ENCODE data around the gene AUTS2. TPM values are rescaled to one million over a fixed set of nuclear protein-coding genes. Genes with fewer than 3 reads are reported as not detected.

Gene AUTS2
- total RNA-seq, 2 experiments from 2014 or later: 2.4 to 3.0 TPM

DNA sequence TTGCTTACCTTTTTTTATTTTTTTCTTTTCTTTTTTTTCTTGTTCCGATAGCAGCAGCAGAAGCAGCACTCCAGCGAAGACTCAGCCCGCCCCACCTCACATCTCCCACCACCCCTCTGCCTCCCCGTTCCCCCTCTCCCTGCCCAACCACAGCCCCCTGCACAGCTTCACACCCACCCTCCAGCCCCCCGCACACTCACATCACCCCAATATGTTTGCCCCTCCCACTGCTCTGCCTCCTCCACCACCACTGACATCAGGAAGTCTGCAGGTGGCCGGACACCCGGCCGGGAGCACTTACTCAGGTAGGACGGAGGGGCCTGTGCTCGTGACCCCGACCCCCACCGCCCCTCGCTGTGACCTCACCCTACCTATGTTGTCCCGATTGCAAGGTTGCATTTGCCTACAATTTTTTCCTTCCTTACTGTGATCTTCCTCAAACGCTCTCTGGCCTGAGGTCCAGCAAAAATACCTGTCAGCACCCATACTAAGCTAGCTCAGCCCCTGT is 1166.5 kb downstream of the AUTS2 start:
- H3K27me3 Mint-ChIP-seq: no peaks in the 10 kb centered on the region
- CTCF ChIA-PET: no interaction called here
- H3K36me3 Mint-ChIP-seq (ENCODE audit: low read depth): no peaks in the 10 kb centered on the region
- POLR2A ChIA-PET: no interaction called here
- DNase-seq (no peak), ATAC-seq (no peak)
- H3K4me3 Mint-ChIP-seq: peak overlapping the region; percentile 61
- H3K4me1 Mint-ChIP-seq: peaks cover 5% of the 10 kb centered on the region
- no peaks in the 10 kb centered on the region for H3K9me3 Mint-ChIP-seq (ENCODE audit: low read depth)
- intact Hi-C loops (cut with DNase I, micrococcal nuclease): no loop called here
- no peak overlapping the region for H3K27ac Mint-ChIP-seq

DNA sequence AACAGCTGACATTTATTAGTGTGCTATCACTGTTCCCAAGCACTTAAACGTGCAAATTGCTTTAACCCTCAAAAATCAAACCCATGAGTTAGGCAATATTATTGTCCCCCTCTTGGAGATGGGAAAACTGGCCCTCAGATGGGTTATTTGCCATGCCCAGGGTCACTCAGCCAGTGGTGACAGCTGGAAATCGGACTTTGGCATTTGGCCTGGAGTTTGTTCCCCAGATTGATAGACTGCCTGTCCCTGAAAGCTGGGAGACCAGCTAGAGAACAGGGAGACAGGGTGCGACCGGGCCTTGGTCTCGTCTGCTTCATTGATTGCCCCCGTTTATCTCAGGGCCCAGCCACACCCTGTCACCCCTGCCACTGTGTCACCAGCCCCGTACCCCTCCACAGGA is 1167.4 kb downstream of the AUTS2 start:
- ATAC-seq (no peak), DNase-seq (no peak)
- ChIA-PET CTCF (no interaction called here), POLR2A (no interaction called here)
- peaks cover 5% of the 10 kb centered on the region for H3K4me1 Mint-ChIP-seq
- H3K4me3 Mint-ChIP-seq: no peak overlapping the region
- H3K36me3 Mint-ChIP-seq (ENCODE audit: low read depth): no peaks in the 10 kb centered on the region
- H3K27ac Mint-ChIP-seq: no peak overlapping the region
- no peaks in the 10 kb centered on the region for H3K9me3 Mint-ChIP-seq (ENCODE audit: low read depth)
- intact Hi-C loops (cut with DNase I, micrococcal nuclease): no loop called here
- H3K27me3 Mint-ChIP-seq: no peaks in the 10 kb centered on the region

DNA sequence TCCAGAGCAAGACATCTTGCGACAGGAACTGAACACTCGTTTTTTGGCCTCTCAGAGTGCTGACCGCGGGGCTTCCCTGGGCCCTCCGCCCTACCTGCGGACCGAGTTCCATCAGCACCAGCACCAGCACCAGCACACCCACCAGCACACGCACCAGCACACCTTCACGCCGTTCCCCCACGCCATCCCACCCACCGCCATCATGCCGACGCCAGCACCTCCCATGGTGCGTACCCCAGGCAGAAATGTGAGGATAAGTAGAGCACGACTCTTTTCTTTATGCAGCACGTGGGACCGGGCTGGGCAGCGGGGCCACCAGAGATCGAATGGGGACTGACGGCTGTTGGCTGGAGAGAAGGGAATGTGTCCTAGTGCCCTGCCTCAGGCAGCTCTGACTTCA is 1167.8 kb downstream of the AUTS2 start:
- ATAC-seq: no peak
- Mint-ChIP-seq H3K4me3 (no peak overlapping the region), H3K27ac (no peak overlapping the region), H3K9me3 (ENCODE audit: low read depth) (no peaks in the 10 kb centered on the region), H3K4me1 (peaks cover 5% of the 10 kb centered on the region), H3K36me3 (ENCODE audit: low read depth) (no peaks in the 10 kb centered on the region), H3K27me3 (no peaks in the 10 kb centered on the region)
- no peak for DNase-seq
- ChIA-PET CTCF (no interaction called here), POLR2A (no interaction called here)
- intact Hi-C loops (cut with DNase I, micrococcal nuclease): no loop called here

DNA sequence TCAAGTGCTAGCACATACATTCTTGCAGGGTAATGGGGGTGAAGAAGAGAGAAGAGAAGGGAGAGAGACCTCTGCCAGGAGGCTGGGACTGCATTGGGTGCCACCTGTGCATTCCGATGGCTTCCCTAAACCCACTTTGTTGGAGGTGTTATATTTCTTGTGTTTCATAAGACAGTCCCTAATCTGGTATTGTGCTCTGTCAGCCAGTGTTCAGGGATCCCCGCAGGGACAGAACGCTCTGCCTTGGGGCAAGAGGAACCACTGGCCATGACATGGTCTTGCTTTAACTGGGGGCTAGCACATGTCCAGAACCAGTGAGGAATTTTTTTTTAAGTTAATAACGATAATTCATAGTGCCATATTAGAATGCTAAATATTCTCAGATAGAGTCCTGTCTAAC is 1168.4 kb downstream of the AUTS2 start:
- H3K9me3 Mint-ChIP-seq (ENCODE audit: low read depth): no peaks in the 10 kb centered on the region
- no peak overlapping the region for H3K4me3 Mint-ChIP-seq
- ATAC-seq: no peak
- H3K4me1 Mint-ChIP-seq: peaks cover 5% of the 10 kb centered on the region
- ChIA-PET CTCF (no interaction called here), POLR2A (no interaction called here)
- H3K36me3 Mint-ChIP-seq (ENCODE audit: low read depth): no peaks in the 10 kb centered on the region
- DNase-seq: no peak
- no peaks in the 10 kb centered on the region for H3K27me3 Mint-ChIP-seq
- intact Hi-C loops (cut with DNase I, micrococcal nuclease): no loop called here
- no peak overlapping the region for H3K27ac Mint-ChIP-seq

DNA sequence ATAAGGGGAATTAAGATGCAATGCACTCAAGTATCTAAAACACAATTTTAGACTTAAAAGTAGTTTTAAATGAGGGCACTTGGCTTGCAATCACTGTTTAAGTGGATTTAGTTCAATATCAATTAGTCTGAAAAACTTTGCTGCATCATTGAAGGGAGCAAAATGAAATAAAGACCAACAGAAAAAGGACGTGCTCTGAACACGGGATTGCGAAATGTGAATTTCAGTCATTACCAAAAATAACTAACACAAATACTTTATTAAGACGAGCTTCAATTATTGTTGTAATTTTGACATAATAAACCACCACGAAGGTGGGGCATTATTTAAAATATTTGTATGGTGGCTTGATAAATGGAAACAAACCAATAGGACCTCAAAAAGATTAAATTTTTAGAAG is 1171.9 kb downstream of the AUTS2 start:
- no peaks in the 10 kb centered on the region for H3K36me3 Mint-ChIP-seq (ENCODE audit: low read depth)
- ChIA-PET CTCF (interaction anchor here (0.9 kb wide), 1 partner anchor 29 kb away, joined by 5 read pairs; no protein-coding TSS in a partner anchor), POLR2A (no interaction called here)
- H3K27me3 Mint-ChIP-seq: no peaks in the 10 kb centered on the region
- no peak for ATAC-seq
- H3K27ac Mint-ChIP-seq: no peak overlapping the region
- H3K4me3 Mint-ChIP-seq: no peak overlapping the region
- no peak for DNase-seq
- no peaks in the 10 kb centered on the region for H3K9me3 Mint-ChIP-seq (ENCODE audit: low read depth)
- intact Hi-C loops (cut with DNase I, micrococcal nuclease): no loop called here
- no peaks in the 10 kb centered on the region for H3K4me1 Mint-ChIP-seq

DNA sequence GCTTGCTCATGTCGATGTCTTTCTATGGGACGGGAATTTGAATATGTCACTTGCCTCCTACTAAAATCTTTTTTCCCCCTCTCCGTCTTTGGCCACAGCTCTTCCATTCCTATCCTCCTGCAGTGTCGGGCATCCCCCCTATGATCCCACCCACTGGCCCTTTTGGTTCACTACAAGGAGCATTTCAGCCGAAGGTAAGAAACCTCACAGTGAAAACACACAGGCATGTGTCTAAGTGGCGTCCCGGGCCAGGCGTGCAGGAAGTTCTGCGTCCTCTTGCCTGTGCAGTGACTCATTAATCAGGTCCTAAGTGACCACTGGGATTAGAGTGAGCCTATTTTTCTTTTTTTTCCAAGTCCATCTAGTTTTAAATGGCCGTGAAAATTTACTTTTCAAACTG is 1173.2 kb downstream of the AUTS2 start:
- DNase-seq (no peak), ATAC-seq (no peak)
- no peaks in the 10 kb centered on the region for H3K27me3 Mint-ChIP-seq
- H3K4me3 Mint-ChIP-seq: no peak overlapping the region
- no peak overlapping the region for H3K27ac Mint-ChIP-seq
- intact Hi-C loops (cut with DNase I, micrococcal nuclease): no loop called here
- ChIA-PET POLR2A (no interaction called here), CTCF (interaction anchor here (0.6 kb wide), 1 partner anchor 61 kb away, joined by 3 read pairs; no protein-coding TSS in a partner anchor)
- H3K9me3 Mint-ChIP-seq (ENCODE audit: low read depth): no peaks in the 10 kb centered on the region
- H3K4me1 Mint-ChIP-seq: peaks cover 11% of the 10 kb centered on the region
- H3K36me3 Mint-ChIP-seq (ENCODE audit: low read depth): no peaks in the 10 kb centered on the region

DNA sequence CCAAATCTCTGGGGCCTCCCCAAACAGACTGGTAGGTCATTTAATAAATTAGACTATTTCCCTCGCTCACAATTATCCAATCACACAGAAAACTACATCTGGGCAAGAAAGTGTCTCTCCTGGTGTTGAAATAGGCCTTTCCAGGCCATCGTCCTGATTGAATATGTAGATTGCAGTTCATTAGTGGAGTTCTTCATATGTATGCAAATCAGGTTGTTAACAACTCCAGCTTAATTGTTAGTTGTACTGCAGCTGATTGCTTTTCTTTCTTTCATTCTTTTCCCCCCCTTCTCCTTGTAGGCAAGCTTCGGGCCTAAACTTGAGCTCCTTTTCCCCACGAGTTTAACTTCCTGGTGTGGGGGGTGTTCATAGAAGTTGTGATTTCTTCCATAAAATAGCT is 1174.6 kb downstream of the AUTS2 start:
- Mint-ChIP-seq H3K27me3 (peaks cover 1% of the 10 kb centered on the region), H3K36me3 (ENCODE audit: low read depth) (no peaks in the 10 kb centered on the region), H3K27ac (no peak overlapping the region), H3K4me1 (peaks cover 21% of the 10 kb centered on the region), H3K4me3 (no peak overlapping the region), H3K9me3 (ENCODE audit: low read depth) (no peaks in the 10 kb centered on the region)
- CTCF ChIA-PET: interaction anchor here (0.7 kb wide), 2 partner anchors 959 to 960 kb away, joined by 3 read pairs; no protein-coding TSS in a partner anchor
- POLR2A ChIA-PET: no interaction called here
- no peak for DNase-seq
- intact Hi-C loops (cut with DNase I, micrococcal nuclease): no loop called here
- ATAC-seq: no peak

DNA sequence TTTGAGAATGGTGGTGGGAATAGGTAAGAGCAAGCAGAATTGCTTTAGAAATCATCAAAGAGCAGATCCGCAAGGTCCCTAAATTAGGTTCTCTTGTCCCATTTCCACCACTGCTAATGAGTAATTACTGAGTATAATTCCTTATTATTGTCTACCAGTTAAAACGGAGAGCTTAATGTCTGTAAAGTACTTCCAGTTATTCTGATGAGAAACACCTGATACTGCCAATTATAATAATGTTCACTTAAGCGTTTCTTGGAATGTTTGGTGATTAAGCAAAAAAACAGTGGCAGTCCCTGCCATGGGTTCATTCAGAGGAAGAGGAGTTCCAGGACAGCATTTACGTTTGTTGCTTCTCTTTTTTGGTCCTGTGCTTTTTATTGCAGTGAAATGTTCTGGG is 1175.1 kb downstream of the AUTS2 start:
- Mint-ChIP-seq H3K4me3 (no peak overlapping the region), H3K36me3 (ENCODE audit: low read depth) (no peaks in the 10 kb centered on the region), H3K27me3 (peaks cover 2% of the 10 kb centered on the region), H3K9me3 (ENCODE audit: low read depth) (no peaks in the 10 kb centered on the region), H3K4me1 (peaks cover 26% of the 10 kb centered on the region), H3K27ac (no peak overlapping the region)
- intact Hi-C loops (cut with DNase I, micrococcal nuclease): no loop called here
- DNase-seq: no peak
- ATAC-seq: no peak
- CTCF ChIA-PET: interaction anchor here (0.7 kb wide), 2 partner anchors 958 to 960 kb away, joined by 3 read pairs; no protein-coding TSS in a partner anchor
- POLR2A ChIA-PET: no interaction called here

DNA sequence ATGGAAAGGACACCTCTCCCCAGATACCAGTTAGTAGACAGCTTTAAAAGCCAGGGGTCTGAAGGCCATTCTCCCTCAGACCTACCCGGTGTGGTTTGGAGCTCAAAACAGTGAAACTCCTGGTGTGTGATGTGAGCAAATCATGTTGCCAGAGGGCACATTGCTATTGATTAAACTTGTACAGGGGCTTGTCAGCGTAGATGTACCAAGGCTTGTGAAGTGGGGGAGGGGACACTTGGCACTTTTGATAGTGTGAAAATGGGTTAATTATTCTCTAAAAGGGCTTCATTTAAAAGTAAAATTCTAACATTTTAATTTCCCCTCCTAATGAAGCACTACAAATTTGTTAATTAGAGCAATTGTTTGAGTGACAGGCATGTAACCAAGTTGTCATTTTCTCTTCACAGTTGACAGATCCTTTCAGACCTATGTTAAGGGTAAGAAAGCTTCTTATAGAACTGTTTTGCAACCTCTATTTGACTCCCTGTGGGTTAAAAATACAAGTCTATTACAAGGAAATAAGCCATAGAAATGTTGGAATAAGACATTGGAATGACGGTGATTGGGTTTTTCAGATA is 1176.8 kb downstream of the AUTS2 start:
- peaks cover 40% of the 10 kb centered on the region for H3K4me1 Mint-ChIP-seq
- POLR2A ChIA-PET: no interaction called here
- CTCF ChIA-PET: interaction anchor here (0.7 to 1.6 kb wide), 2 partner anchors 78 to 526 kb away, joined by 4 read pairs; no protein-coding TSS in a partner anchor
- ATAC-seq: no peak
- H3K27ac Mint-ChIP-seq: no peak overlapping the region
- peaks cover 4% of the 10 kb centered on the region for H3K27me3 Mint-ChIP-seq
- DNase-seq: no peak
- intact Hi-C loops (cut with DNase I, micrococcal nuclease): loop anchor here in 1 of 2 experiments (5.0 kb wide), 1 partner anchor 38 kb away; no protein-coding TSS in a partner anchor
- H3K36me3 Mint-ChIP-seq (ENCODE audit: low read depth): no peaks in the 10 kb centered on the region
- H3K9me3 Mint-ChIP-seq (ENCODE audit: low read depth): no peaks in the 10 kb centered on the region
- H3K4me3 Mint-ChIP-seq: no peak overlapping the region

DNA sequence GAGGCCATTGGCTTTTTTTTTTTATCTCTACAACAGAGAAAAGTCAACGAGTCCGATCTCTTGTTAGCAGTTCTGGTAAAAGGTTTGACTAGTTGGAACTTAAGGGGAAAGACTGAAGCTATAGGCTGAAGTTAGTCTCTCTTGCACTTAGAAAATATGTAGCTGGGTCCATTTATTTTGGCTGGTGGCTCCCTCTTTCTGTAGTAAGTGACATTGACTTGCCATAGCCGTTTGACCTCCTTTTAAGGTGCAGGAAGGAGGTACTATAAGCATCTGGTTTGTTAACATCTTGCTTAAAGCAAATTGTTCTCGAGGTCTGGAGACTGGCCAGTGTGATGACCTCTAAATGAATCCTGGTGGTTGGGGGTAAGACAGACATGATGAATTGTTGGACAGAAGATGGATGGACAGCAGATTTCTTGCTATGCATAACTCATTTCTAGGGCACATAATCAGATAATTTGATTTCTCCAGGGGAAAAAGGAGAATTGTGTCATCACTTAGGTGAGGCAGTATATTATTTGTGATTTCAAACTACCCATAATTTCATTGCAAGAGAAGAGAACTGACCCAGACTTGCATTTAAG is 1177.4 kb downstream of the AUTS2 start:
- H3K27ac Mint-ChIP-seq: no peak overlapping the region
- ATAC-seq (peak; percentile 43), DNase-seq (no peak)
- no peaks in the 10 kb centered on the region for H3K36me3 Mint-ChIP-seq (ENCODE audit: low read depth)
- ChIA-PET POLR2A (no interaction called here), CTCF (interaction anchor here (0.7 to 1.6 kb wide), 2 partner anchors 78 to 526 kb away, joined by 4 read pairs; no protein-coding TSS in a partner anchor)
- H3K4me1 Mint-ChIP-seq: peaks cover 40% of the 10 kb centered on the region
- H3K27me3 Mint-ChIP-seq: peaks cover 4% of the 10 kb centered on the region
- no peak overlapping the region for H3K4me3 Mint-ChIP-seq
- intact Hi-C loops (cut with DNase I, micrococcal nuclease): loop anchor here in 1 of 2 experiments (5.0 kb wide), 1 partner anchor 38 kb away; no protein-coding TSS in a partner anchor
- H3K9me3 Mint-ChIP-seq (ENCODE audit: low read depth): no peaks in the 10 kb centered on the region

DNA sequence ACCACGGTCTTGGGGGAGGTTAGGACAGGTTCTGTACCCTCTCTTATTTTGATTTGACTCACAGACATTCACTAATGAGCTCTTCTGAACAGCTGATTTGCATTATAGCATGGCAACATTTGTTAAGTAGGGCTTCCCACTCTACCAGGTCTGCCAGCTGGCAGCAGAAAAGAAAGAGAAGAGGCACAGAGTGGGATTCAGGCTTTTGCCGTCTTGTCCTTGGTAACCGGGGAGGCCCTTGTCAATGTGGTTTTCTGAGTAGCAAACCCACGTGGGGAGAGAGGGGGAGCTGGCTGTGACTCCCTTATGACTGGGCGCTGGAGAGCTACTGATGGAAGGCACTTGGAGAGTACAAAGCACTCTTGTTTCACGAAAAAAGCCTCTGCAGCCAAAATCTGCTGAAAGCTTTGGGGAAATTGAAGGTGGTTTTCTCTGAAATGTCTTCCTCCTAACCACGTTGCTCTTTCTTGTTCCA is 1178.4 kb downstream of the AUTS2 start:
- ChIA-PET POLR2A (no interaction called here), CTCF (no interaction called here)
- DNase-seq (peak; percentile 58), ATAC-seq (peak; percentile 74)
- Mint-ChIP-seq H3K27me3 (peaks cover 4% of the 10 kb centered on the region), H3K9me3 (ENCODE audit: low read depth) (no peaks in the 10 kb centered on the region), H3K4me1 (peaks cover 40% of the 10 kb centered on the region), H3K27ac (peak overlapping the region; percentile 23), H3K36me3 (ENCODE audit: low read depth) (no peaks in the 10 kb centered on the region), H3K4me3 (no peak overlapping the region)
- intact Hi-C loops (cut with DNase I, micrococcal nuclease): loop anchor here in 1 of 2 experiments (5.0 kb wide), 1 partner anchor 39 kb away; no protein-coding TSS in a partner anchor

DNA sequence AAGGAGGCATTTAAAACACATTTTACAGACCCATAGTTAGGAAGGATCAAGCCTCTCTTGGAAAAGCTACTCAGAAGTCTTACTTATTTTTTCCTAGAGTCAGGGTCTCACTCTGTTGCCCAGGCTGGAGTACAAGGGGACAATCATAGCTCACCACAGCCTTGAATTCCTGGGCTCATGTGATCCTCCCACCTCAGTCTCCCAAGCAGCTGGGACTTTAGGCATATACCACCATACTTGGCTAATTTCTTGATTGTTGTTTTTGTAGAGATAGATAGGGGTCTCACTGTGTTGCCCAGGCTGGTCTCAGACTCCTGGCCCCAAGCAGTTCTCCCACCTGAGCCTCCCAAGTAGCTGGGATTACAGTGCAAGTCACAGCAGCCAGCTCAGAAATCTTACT is 1179.0 kb downstream of the AUTS2 start:
- Mint-ChIP-seq H3K36me3 (ENCODE audit: low read depth) (no peaks in the 10 kb centered on the region), H3K4me1 (peaks cover 40% of the 10 kb centered on the region), H3K4me3 (no peak overlapping the region), H3K27me3 (peaks cover 4% of the 10 kb centered on the region), H3K9me3 (ENCODE audit: low read depth) (no peaks in the 10 kb centered on the region), H3K27ac (peak overlapping the region; percentile 48)
- ChIA-PET CTCF (no interaction called here), POLR2A (no interaction called here)
- DNase-seq: no peak
- intact Hi-C loops (cut with DNase I, micrococcal nuclease): loop anchor here in 1 of 2 experiments (5.0 kb wide), 1 partner anchor 40 kb away; no protein-coding TSS in a partner anchor
- no peak for ATAC-seq
